ENCODE data around the gene IQGAP2.

Gene IQGAP2

GRCh38 chr5:76385540-76385939, 17.5 kb upstream of the IQGAP2 start:
- no peak for DNase-seq

DNA sequence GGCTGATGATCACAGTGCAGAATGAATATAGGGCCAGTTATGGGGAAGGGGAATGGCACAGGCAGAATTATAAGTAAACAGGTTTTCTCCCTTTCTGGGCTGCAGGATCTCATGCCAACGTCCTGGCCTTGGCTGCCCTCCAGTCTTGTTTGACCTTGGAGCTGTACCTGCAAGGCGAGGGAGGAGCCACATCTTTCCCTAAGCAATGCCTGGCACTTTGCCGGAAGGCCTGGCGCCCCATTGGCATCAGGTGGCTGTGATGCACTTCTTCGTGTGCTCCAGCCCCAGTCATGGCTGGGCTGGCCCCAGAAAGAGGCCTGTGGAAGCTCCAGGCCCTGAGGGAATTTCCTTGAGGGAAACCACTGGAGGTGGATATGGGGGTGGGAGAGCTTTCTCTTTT, 16.7 kb upstream of the IQGAP2 start:
- DNase-seq = no peak

GRCh38 chr5:76388236-76388635, 14.8 kb upstream of the IQGAP2 start:
- no peak for DNase-seq

DNA sequence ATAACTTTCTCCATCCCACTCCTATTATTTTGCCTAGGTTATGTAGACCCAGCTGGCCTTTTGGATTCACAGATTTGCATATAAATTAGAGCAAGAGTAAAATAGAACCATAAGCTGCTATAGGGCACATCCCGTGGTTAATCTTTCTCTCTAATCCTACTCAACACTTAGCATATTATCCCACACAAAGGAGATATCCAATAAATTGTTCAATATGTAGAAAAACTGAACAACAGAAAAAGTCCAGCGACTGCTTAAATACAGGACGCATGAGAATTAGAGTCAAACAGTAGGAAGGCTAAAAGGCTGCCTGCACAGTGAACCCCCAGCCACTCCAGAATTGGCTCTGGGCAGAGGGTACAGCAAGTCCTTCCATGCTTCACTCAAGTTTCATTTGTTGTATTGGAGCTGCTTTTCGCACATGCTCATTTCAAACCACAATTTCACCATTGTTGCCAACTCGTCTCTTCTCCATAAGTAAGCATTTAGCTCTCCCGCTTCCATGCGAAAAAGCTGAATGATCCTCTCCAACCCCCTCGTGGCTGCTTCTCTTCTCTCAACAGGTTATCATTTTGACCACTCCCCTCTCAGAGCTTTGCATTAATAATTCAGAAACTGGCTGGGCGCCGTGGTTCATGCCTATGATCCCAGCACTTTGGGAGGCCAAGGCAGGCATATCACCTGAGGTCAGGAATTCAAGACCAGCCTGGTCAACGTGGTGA, 14.1 kb upstream of the IQGAP2 start:
- DNase-seq = no peak

DNA sequence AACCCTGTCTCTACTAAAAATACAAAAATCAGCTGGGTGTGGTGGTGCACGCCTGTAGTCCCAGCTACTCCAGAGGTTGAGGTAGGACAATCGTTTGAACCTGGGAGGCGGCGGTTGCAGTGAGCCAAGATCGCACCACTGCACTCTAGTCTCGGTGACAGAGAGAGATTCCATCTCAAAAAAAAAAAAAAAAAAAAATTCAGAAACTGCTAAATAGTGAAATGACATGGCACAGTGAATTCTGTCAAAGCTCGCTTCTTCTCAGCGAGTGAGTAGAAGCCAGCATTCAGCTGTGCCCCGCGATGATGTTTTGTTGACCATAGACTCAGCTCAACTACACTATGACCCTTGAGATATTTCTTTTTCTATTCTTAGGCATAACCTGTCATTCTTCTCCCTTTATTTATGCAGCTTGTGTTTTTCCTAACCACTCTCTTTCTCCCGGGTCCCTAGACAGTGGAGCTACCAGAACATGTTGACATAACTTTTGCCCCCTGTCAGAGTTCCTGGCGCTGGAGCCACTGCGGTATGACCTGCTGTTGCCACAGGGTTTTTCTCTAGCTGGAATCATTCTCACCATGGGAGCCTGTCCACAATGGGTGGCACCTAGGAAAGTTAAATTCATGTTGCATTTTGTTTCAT, 13.5 kb upstream of the IQGAP2 start:
- DNase-seq = no peak

DNA sequence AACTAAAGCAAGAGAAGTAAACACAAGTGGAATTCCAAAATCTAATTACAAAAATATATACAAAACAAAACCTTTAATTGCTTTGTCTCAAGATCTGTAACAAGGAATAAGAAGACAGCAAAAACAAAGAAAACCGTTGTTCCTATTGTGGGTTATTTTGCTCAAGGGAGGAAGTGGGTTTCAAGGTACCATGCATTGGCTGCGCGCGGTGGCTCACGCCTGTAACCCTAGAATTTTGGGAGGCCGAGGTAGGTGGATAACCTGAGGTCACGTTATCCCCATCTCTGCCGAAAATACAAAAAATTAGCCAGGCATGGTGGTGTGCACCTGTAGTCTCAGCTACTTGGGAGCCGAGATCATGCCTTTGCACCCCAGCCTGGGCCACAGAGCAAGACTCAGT, 12.1 kb upstream of the IQGAP2 start:
- DNase-seq = peak; percentile 19

GRCh38 chr5:76393035-76393680, 9.9 kb upstream of the IQGAP2 start:
- no peak for DNase-seq

- no peak for DNase-seq
Measured at GRCh38 chr5:76397200-76397599, 5.9 kb upstream of the IQGAP2 start.

DNA sequence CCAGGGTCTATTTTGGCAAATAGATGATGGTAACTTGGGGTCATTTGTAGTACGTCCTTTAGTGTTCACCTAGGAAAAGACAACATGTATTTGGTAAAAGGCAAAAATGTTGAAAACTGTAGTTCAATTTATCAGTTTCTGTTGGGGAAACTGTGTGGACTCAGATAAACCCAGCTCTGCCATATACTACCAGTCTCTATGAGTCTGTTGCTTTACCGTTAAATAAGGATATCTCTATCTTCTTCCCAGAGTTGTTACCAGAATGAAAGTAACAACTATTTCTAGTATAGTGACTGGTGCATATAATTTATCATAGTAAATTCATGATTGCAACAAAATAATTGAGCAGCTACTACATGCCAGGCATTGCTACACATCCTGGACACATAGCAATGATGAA, 3.8 kb upstream of the IQGAP2 start:
- DNase-seq = no peak

- DNase-seq = no peak
Measured at GRCh38 chr5:76400466-76400865, 2.6 kb upstream of the IQGAP2 start.

DNA sequence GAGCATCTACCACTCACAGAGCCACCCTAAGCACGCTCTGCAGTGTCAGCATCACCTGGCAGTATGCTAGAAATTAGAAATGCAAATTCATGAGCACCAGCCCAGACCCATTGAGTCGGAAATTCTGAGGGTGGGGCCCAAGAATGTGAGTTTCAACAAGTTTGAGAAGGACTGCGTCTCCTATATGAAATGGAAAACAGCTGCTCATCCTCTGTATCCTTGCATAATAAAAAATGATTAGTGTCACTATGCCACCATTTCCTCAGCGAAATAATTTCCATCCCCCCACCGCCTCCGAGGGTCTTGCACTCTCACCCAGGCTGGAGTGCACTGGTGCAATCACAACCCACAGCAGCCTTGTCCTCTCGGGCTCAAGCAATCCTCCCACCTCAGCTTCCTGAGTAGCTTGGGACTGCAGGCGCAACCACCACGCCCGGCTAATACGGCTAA, 1.3 kb upstream of the IQGAP2 start:
- DNase-seq = no peak

GRCh38 chr5:76402251-76402885, 717 bp upstream of the IQGAP2 start:
- DNase-seq = peak; percentile 72

DNA sequence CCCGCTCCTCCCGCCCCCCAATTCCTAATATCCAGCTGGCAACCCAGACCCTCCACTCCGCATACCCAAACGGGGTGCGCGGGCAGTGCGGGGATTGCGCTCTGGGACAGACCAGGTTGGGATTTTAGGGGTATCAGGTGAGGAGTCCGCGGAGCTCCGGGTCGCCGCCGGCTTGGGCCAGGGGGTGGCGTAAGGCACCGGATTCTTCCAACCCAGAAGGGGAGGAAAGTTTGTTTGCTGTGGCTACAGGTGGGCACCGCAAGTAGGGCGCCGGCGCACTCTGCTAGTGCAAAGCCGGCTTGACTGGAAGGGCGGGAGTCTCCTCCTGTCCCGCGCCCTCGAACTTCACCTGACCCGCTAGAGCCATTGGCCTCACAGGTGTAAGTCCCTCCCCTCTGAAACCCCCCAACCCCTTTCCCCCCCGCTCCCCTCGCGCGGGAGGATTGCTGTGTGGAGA, 709 bp downstream of the IQGAP2 start:
- peak; percentile 64 for DNase-seq

- DNase-seq = peak; percentile 76
Measured at GRCh38 chr5:76404223-76405211, 1.4 kb downstream of the IQGAP2 start.

DNA sequence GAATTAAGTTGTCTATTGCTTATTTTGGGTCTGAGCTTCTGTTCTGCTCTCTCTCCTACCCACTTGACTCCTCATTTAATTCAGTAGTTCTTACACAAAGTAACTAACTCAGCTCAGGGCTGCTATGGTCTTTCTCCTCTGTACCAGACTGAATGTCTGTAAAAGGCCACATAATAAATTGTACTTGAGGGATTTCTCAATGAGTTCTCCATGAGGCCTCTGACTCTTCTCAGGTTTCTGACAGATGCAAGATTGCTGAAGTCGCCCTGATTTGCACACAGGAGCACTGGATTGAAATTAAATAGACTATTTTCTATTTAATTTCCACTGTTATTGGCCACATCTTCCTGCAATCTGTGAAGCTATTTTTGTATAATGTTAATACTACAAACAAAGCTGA, 2.9 kb downstream of the IQGAP2 start:
- no peak for DNase-seq

GRCh38 chr5:76406673-76407072, 3.6 kb downstream of the IQGAP2 start:
- no peak for DNase-seq

- DNase-seq = no peak
Measured at GRCh38 chr5:76408104-76408654, 5.1 kb downstream of the IQGAP2 start.

- no peak for DNase-seq
Measured at GRCh38 chr5:76412511-76412910, 9.4 kb downstream of the IQGAP2 start.

GRCh38 chr5:76413746-76414145, 10.7 kb downstream of the IQGAP2 start:
- DNase-seq = no peak

DNA sequence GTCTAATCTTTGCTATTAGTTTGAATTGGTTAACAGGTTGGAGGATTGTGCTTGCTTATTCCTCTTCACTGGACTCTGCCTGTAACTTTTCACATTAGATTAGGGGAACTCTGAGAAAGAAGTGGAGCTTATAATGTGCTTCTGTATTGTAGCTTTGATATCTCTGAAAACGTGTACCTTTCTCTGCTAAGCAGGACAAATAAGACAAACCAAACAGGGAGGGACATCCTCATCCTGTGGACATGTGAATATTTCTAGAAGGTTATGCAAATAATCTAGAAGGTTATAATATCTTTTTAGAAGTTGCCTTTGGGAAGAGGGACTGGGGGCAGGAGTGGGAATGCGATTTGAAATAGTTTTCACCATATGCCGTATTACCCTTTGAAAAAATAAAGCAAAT, 11.7 kb downstream of the IQGAP2 start:
- DNase-seq = no peak

GRCh38 chr5:76415855-76416254, 12.8 kb downstream of the IQGAP2 start:
- DNase-seq = no peak

All from activated gamma-delta T cell treated with Interleukin-2 at 50 U/mL for 16 hours (primary cell).